GM23248 (cell line): ENCODE data around the gene CDYL. TPM values are rescaled to one million over a fixed set of nuclear protein-coding genes. Genes with fewer than 3 reads are reported as not detected.

ENCODE experiments used
- DNase-seq: peaks from one replicate; pipeline ENCODE4 v3.0.0-alpha.2; 2015
- H2AFZ ChIP-seq: fragments of 200-600 bp; sonication (generic); 2 replicates; pipeline ENCODE4 v1.6.1; 2016; ENCODE audit warnings: antibody characterized with exemption
- H3F3A ChIP-seq: fragments of 200-600 bp; sonication (generic); 2 replicates; pipeline ENCODE4 v1.6.1; 2016; ENCODE audit warnings: mild to moderate bottlenecking, antibody characterized with exemption, mixed run types; ENCODE audit not compliant: insufficient read depth
- H3K27ac ChIP-seq: fragments of 200-600 bp; sonication (generic); 2 replicates; pipeline ENCODE4 v1.5.1; 2016; ENCODE audit warnings: mild to moderate bottlenecking
- H3K27me3 ChIP-seq: fragments of 200-600 bp; sonication (generic); replicated peaks from 2 replicates; pipeline ENCODE4 v1.6.1; 2016; ENCODE audit warnings: mild to moderate bottlenecking; ENCODE audit not compliant: insufficient read depth
- H3K36me3 ChIP-seq: fragments of 200-600 bp; sonication (generic); 2 replicates; pipeline ENCODE4 v1.6.1; 2016; ENCODE audit warnings: low read depth, mild to moderate bottlenecking
- H3K4me1 ChIP-seq: fragments of 200-600 bp; sonication (generic); 2 replicates; pipeline ENCODE4 v1.6.1; 2016; ENCODE audit warnings: mild to moderate bottlenecking; ENCODE audit not compliant: insufficient read depth
- H3K4me2 ChIP-seq: fragments of 200-600 bp; sonication (generic); one replicate; pipeline ENCODE4 v1.6.1; 2016; ENCODE audit warnings: mild to moderate bottlenecking; ENCODE audit not compliant: unreplicated experiment
- H3K4me3 ChIP-seq: fragments of 200-600 bp; sonication (generic); 2 replicates; pipeline ENCODE4 v1.5.1; 2016; ENCODE audit warnings: mild to moderate bottlenecking
- H3K79me2 ChIP-seq: fragments of 200-600 bp; sonication (generic); 2 replicates; pipeline ENCODE4 v1.6.1; 2016; ENCODE audit warnings: mild to moderate bottlenecking; ENCODE audit not compliant: insufficient read depth
- H3K9ac ChIP-seq: fragments of 200-600 bp; sonication (generic); 2 replicates; pipeline ENCODE4 v1.6.1; 2016; ENCODE audit warnings: mild to moderate bottlenecking
- H3K9me2 ChIP-seq: fragments of 200-600 bp; sonication (generic); 2 replicates; pipeline ENCODE4 v1.6.1; 2016; ENCODE audit warnings: mixed run types, mild to moderate bottlenecking, moderate library complexity; ENCODE audit not compliant: insufficient read depth
- H3K9me3 ChIP-seq: fragments of 200-600 bp; sonication (generic); one replicate; pipeline ENCODE4 v1.6.1; 2017; ENCODE audit warnings: low read depth
- H4K20me1 ChIP-seq: fragments of 200-600 bp; sonication (generic); 2 replicates; pipeline ENCODE4 v1.6.0; 2016; ENCODE audit not compliant: insufficient read depth
- EZH2 ChIP-seq: fragments of 200-600 bp; sonication (generic); IDR thresholded peaks from 2 replicates; pipeline ENCODE4 v1.6.1; 2018; ENCODE audit warnings: antibody characterized with exemption, mild to moderate bottlenecking; ENCODE audit not compliant: insufficient read depth, poor library complexity, severe bottlenecking
- EZH2phosphoT487 ChIP-seq: fragments of 200-600 bp; sonication (generic); IDR thresholded peaks from 2 replicates; pipeline ENCODE4 v1.6.1; 2018; ENCODE audit warnings: antibody characterized with exemption, moderate library complexity, mild to moderate bottlenecking, low read depth; ENCODE audit not compliant: insufficient read depth
- WGBS, 2 experiments: methylation state at CpG; one replicate each; pipeline ENCODE4 v1.1.6; 2015 to 2017; ENCODE audit warnings: low lambda C conversion rate in 2 of 2, low coverage in 1 of 2; ENCODE audit errors: missing lambda C conversion rate in 2 of 2; 5-methylcytosine and 5-hydroxymethylcytosine counted together
- in situ Hi-C: fragments of 300-500 bp; cut with MboI; formaldehyde crosslinking; loops from 2 replicates; pipeline ENCODE4 v1.15.0; 2020
- polyA plus RNA-seq: library from polyadenylated mRNA; unstranded; fragments of >200 nt; fragmentation: Nextera tagmentation; extraction: Ambion mirVana; gene quantifications from 2 replicates; pipeline ENCODE4 v1.2.1, GENCODE V29; 2016
- total RNA-seq: library from RNA; depleted of rRNA; stranded (reverse); fragments of >200 nt; shearing (Covaris generic); gene quantifications from 2 replicates; pipeline ENCODE4 v1.2.3, GENCODE V29; 2014

Gene CDYL
- total and polyA plus RNA-seq, 2 experiments from 2014 or later = 7.9 to 27.9 TPM

- H3K27me3 ChIP-seq = no peaks in the 10 kb centered on the region
- no peaks in the 10 kb centered on the region for H3K9me3 ChIP-seq
- in situ Hi-C loops = loop anchor here (25.0 kb wide), 1 partner anchor 618 kb away; no protein-coding TSS in a partner anchor
- H3K9ac ChIP-seq = no peak overlapping the region
- no peak overlapping the region for H3K4me2 ChIP-seq
- no peak overlapping the region for H2AFZ ChIP-seq
- DNase-seq = no peak
- peaks cover 14% of the 10 kb centered on the region; the same call in 1 of the 2 replicates for H4K20me1 ChIP-seq
- TF ChIP-seq EZH2phosphoT487 (no peak), EZH2 (no peak)
- no peak overlapping the region for H3K4me3 ChIP-seq
- H3K79me2 ChIP-seq = peaks cover 99% of the 10 kb centered on the region
- H3K36me3 ChIP-seq = no peaks in the 10 kb centered on the region
- WGBS, 2 experiments = 89 to 91% methylated on average over 4 of the region's 4 CpGs
- no peak overlapping the region for H3K27ac ChIP-seq
- H3K4me1 ChIP-seq = peaks cover 26% of the 10 kb centered on the region
- no peaks in the 10 kb centered on the region for H3K9me2 ChIP-seq
- peaks cover 8% of the 10 kb centered on the region for H3F3A ChIP-seq
Observed at GRCh38 chr6:4930025-4930691, 154.0 kb downstream of the CDYL start.

DNA sequence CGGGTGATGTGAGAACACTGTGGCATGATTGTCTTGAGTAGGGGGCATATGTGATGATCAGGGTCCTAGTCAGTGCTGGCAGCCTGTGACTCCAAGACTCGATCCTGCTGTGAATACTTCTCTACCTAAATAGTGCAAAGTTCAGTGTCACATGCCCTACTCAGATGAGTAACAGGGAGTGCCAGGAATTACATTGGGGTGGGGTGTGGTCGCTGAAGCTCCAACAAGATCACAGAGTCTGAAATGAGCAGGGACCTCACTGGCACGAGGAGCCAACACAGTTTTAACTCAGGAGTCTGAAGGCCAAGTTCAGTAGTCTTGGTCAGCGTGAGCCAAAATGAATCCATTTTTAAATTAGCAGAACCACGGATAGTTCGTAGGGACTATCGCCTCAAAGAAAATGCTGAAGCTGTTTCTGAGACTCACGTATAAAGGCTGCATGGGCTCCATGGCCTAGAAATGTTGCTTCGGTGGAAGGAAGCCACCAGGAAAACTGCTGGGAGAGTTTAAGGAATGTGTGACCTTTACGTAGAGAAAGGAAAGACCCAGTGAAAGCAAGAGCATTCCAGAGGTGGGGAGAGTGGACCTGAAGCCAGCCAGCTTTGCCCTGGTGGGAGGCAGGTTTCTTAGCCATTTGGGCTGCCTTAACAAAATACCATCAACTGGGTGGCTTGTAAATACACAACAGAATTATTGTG lies 155.5 kb downstream of the CDYL start:
- in situ Hi-C loops = loop anchor here (25.0 kb wide), 1 partner anchor 619 kb away; no protein-coding TSS in a partner anchor
- peaks cover 8% of the 10 kb centered on the region for H3F3A ChIP-seq
- peak; percentile 17 for DNase-seq
- H3K9me3 ChIP-seq = no peaks in the 10 kb centered on the region
- H3K9ac ChIP-seq = no peak overlapping the region
- H3K27me3 ChIP-seq = no peaks in the 10 kb centered on the region
- H3K27ac ChIP-seq = no peak overlapping the region
- no peak overlapping the region for H3K4me3 ChIP-seq
- no peak overlapping the region for H3K4me2 ChIP-seq
- TF ChIP-seq EZH2 (no peak), EZH2phosphoT487 (no peak)
- H4K20me1 ChIP-seq = peaks cover 10% of the 10 kb centered on the region; the same call in 1 of the 2 replicates
- no peaks in the 10 kb centered on the region for H3K9me2 ChIP-seq
- H3K36me3 ChIP-seq = 0 out of 2 replicates have a peak, but pooled peaks cover 3% of the 10 kb centered on the region
- H2AFZ ChIP-seq = no peak overlapping the region
- WGBS, 2 experiments = 95 to 97% methylated on average over 10 to 11 of the region's 11 CpGs
- H3K79me2 ChIP-seq = peaks cover 97% of the 10 kb centered on the region
- H3K4me1 ChIP-seq = peaks cover 26% of the 10 kb centered on the region

DNA sequence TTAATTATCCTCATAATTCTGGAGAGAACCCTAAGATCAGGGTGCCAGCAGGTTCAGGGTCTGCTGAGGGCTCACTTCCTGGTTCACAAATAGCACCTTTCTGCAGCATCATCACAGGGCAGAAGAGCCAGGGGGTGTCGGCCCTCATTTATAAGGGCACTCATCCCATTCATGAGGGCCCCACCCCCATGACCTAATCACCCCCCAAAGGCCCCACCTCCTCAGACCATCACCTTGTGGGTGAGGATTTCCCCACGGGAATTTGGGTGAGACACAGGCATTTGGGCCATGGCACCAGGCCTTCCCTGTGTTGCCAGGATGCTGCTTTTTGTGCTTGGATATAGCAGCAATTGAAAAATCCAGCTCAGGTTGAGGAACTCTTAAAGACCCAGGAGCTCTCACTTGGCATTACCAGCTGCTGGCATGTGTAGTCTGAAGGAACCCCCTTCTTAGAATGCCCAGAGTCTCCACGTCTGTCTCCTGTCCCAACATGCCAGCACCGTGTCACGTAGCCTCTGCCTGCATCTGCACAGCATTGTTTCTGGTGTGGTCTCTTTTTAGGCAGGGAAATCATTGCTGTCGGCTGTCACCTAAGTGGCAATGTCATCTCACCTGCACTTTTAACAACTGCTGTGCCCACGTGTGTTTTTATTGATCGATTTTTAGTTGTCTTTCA lies 156.2 kb downstream of the CDYL start:
- no peaks in the 10 kb centered on the region for H3K9me3 ChIP-seq
- H3K9ac ChIP-seq = no peak overlapping the region
- no peak overlapping the region for H3K4me3 ChIP-seq
- H3K79me2 ChIP-seq = peaks cover 90% of the 10 kb centered on the region
- H3K4me2 ChIP-seq = no peak overlapping the region
- H3K9me2 ChIP-seq = no peaks in the 10 kb centered on the region
- H2AFZ ChIP-seq = no peak overlapping the region
- H3K27me3 ChIP-seq = no peaks in the 10 kb centered on the region
- WGBS, 2 experiments = 85 to 87% methylated on average over 8 of the region's 8 CpGs
- 0 out of 2 replicates have a peak, but pooled peaks cover 3% of the 10 kb centered on the region for H3K36me3 ChIP-seq
- DNase-seq = no peak
- no peak overlapping the region for H3K27ac ChIP-seq
- TF ChIP-seq EZH2phosphoT487 (no peak), EZH2 (no peak)
- H3F3A ChIP-seq = peaks cover 8% of the 10 kb centered on the region
- peaks cover 8% of the 10 kb centered on the region; the same call in 1 of the 2 replicates for H4K20me1 ChIP-seq
- H3K4me1 ChIP-seq = peaks cover 26% of the 10 kb centered on the region
- in situ Hi-C loops = loop anchor here (25.0 kb wide), 1 partner anchor 620 kb away; no protein-coding TSS in a partner anchor

- no peak overlapping the region for H3K27ac ChIP-seq
- in situ Hi-C loops = loop anchor here (25.0 kb wide), 1 partner anchor 623 kb away; no protein-coding TSS in a partner anchor
- H3K36me3 ChIP-seq = 0 out of 2 replicates have a peak, but pooled peaks cover 3% of the 10 kb centered on the region
- H3K9me3 ChIP-seq = no peaks in the 10 kb centered on the region
- no peak overlapping the region for H3K9ac ChIP-seq
- H3F3A ChIP-seq = no peaks in the 10 kb centered on the region
- no peak overlapping the region for H3K4me2 ChIP-seq
- TF ChIP-seq EZH2 (no peak), EZH2phosphoT487 (no peak)
- no peak for DNase-seq
- no peaks in the 10 kb centered on the region for H3K9me2 ChIP-seq
- H3K79me2 ChIP-seq = peaks cover 80% of the 10 kb centered on the region
- H3K4me3 ChIP-seq = no peak overlapping the region
- WGBS, 2 experiments = 97 to 98% methylated on average over 10 of the region's 10 CpGs
- no peaks in the 10 kb centered on the region; the same call in 1 of the 2 replicates for H4K20me1 ChIP-seq
- H3K27me3 ChIP-seq = no peaks in the 10 kb centered on the region
- peaks cover 12% of the 10 kb centered on the region; the same call in 1 of the 2 replicates for H3K4me1 ChIP-seq
- no peak overlapping the region for H2AFZ ChIP-seq
Observed at GRCh38 chr6:4935486-4935885, 159.3 kb downstream of the CDYL start.
